Measurements from ENCODE around the gene CLRN2. TPM values are rescaled to one million over a fixed set of nuclear protein-coding genes. Genes with fewer than 3 reads are reported as not detected.

The CLRN2 gene
- total and polyA plus RNA-seq, 2 of the 4 experiments (the other 2 are of a cell fraction), result not detected

GRCh38 chr4:17534705-17535104 lies 19.7 kb downstream of the CLRN2 start:
- no peak overlapping the region for H2BK120ac ChIP-seq (ENCODE audit: low read depth, low read length)
- H3K27me3 ChIP-seq (ENCODE audit: control insufficient read depth, insufficient read depth, low read length), result no peaks in the 10 kb centered on the region
- intact Hi-C loops (cut with micrococcal nuclease) (no loop called here), dilution Hi-C loops (cut with HindIII; ENCODE audit: low sequenced_read_pairs, unreplicated experiment) (no loop called here), in situ Hi-C loops (cut with MboI; ENCODE audit: low sequenced_read_pairs) (no loop called here)
- no peaks in the 10 kb centered on the region for H3K36me3 ChIP-seq (ENCODE audit: control insufficient read depth, insufficient read depth, low read length)
- H3K4me1 ChIP-seq (ENCODE audit: control insufficient read depth, insufficient read depth, low read length), result no peaks in the 10 kb centered on the region
- H2AK9ac ChIP-seq (replicated peaks; ENCODE audit: low read depth, low read length, poor library complexity), result no peak overlapping the region
- ATAC-seq (ENCODE audit: low read depth), result no peak
- H3K14ac ChIP-seq (replicated peaks; ENCODE audit: low read depth, low read length), result no peak overlapping the region
- no peak overlapping the region for H3K4ac ChIP-seq (ENCODE audit: low read depth, low read length)
- H4K5ac ChIP-seq (ENCODE audit: low read depth, low read length), result no peak overlapping the region
- ChIA-PET POLR2A (ENCODE audit: unreplicated experiment) (no interaction called here), CTCF (no interaction called here)
- H2AK5ac ChIP-seq (ENCODE audit: low read depth, low read length), result no peak overlapping the region
- no peaks in the 10 kb centered on the region for H3K9me3 ChIP-seq (ENCODE audit: control insufficient read depth, insufficient read depth, low read length)
- no peak overlapping the region for H3K4me3 ChIP-seq (ENCODE audit: insufficient read depth, low read depth, low read length)
- TF ChIP-seq CEBPB (IDR thresholded peaks at IDR 0.05; ENCODE audit: low read depth, low read length) (no peak), RAD21 (IDR thresholded peaks at IDR 0.05; ENCODE audit: low read length) (no peak), USF2 (IDR thresholded peaks at IDR 0.05; ENCODE audit: low read depth, low read length) (no peak), MAFK (IDR thresholded peaks at IDR 0.05; ENCODE audit: low read depth, low read length) (no peak), FOS (IDR thresholded peaks at IDR 0.05; ENCODE audit: low read depth, low read length) (no peak), CHD1 (IDR thresholded peaks at IDR 0.05; ENCODE audit: low read depth, low read length) (no peak), RCOR1 (IDR thresholded peaks at IDR 0.05; ENCODE audit: insufficient replicate concordance, low read length) (no peak)
- no peak overlapping the region for H2BK20ac ChIP-seq (ENCODE audit: low read depth, low read length)
- H3K23ac ChIP-seq (ENCODE audit: low read depth, low read length), result no peak overlapping the region
- no peak overlapping the region for H4K8ac ChIP-seq (ENCODE audit: low read depth in 2 of 2, low read length in 2 of 2)
- no peaks in the 10 kb centered on the region for H3K79me1 ChIP-seq (ENCODE audit: low read depth in 1 of 2, low read length in 2 of 2)
- no peak overlapping the region for H2BK15ac ChIP-seq (ENCODE audit: low read depth, low read length)
- H3K27ac ChIP-seq (ENCODE audit: insufficient read depth, low read length), result no peak overlapping the region
- no peak overlapping the region for H2AFZ ChIP-seq (replicated peaks; ENCODE audit: low read length, poor library complexity)
- no TSS peak for BruUV-seq (replicated peaks)
- no peaks in the 10 kb centered on the region for H3K9me1 ChIP-seq (ENCODE audit: insufficient read depth, low read length)
- H3K18ac ChIP-seq (ENCODE audit: low read depth, low read length), result no peak overlapping the region
- no peak overlapping the region for H4K91ac ChIP-seq (ENCODE audit: insufficient read depth, low read depth, low read length)
- H3K56ac ChIP-seq (ENCODE audit: extremely low read depth, insufficient read depth, low read length), result no peak overlapping the region
- H3K9ac ChIP-seq (ENCODE audit: low read depth, low read length), result no peak overlapping the region
- DNase-seq, result no peak
- H3K4me2 ChIP-seq (ENCODE audit: low read depth, low read length), result no peak overlapping the region
- no CpG with 5 or more reads among the region's 4 CpGs for WGBS, 2 experiments (ENCODE audit: extremely low coverage in 2 of 2, insufficient read length in 1 of 2)
- no peaks in the 10 kb centered on the region for H4K20me1 ChIP-seq (ENCODE audit: insufficient read depth, low read length)
- H2BK5ac ChIP-seq (ENCODE audit: low read depth, low read length, poor library complexity, severe bottlenecking), result no peak overlapping the region
